ENCODE data around the gene VIL1.

DNA sequence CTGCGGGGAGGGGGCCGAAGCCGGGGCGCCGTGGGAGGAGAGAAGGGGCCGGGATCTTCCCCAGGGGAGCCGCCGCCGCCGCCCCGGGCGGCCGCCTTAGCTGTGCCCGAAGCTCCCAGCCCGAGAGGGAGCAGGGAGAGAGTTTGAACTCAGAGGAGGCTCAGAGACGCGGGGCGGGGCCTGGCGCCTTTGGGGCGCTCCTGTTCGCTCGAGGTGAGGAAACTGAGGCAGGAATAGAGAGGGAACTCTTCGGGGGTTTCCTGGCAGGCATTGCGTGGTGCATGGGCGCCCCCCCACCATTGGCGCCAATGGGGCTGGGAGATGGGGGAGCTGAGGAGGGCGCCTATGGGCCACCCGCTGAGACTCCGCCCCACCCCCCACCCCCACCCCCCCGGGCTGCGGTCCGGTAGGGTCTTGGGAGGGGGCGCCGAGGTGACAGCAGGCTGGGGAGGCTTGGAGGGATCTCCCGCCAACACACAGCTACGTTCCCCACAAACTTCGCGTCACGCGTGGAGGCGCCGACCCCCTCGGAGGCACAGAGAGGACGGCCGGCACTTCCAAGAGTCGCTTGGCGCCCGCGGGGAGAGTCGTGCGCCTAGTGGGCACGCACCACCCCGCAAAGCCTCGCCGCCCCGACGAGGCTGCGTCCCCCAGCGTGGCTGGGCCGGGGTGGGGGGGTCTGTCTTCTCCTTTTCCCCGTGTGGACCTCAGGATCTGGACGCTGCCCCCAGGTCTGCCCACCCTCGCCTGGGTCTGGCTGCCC, 18.6 kb upstream of the VIL1 start:
- peak; percentile 24 for TF ChIP-seq POLR2A (IDR thresholded peaks at IDR 0.05; ENCODE audit: low read length)
- no peak for TF ChIP-seq GATA1 (IDR thresholded peaks at IDR 0.05; ENCODE audit: low read depth, low read length)
